Choroid plexus epithelial cell (primary cell): Measurements from ENCODE around the gene PBX1.

Experiments
- DNase-seq: peaks from one replicate; pipeline ENCODE4 v3.0.0-alpha.2; 2010; ENCODE audit warnings: low read depth
- H3K4me3 ChIP-seq: 2 replicates; pipeline ENCODE4 v1.5.1; 2011; ENCODE audit warnings: low read depth, mild to moderate bottlenecking, control low read depth, low read length, moderate library complexity
- CTCF ChIP-seq: conservative IDR thresholded peaks from 2 replicates; pipeline ENCODE4 v1.5.1; 2011; ENCODE audit warnings: low read depth, mild to moderate bottlenecking, control low read depth, inconsistent platforms, low read length, moderate library complexity

Gene PBX1

GRCh38 chr1:164759144-164759920 lies 200.3 kb downstream of the PBX1 start:
- no peak for TF ChIP-seq CTCF
- DNase-seq, result no peak
- no peak overlapping the region for H3K4me3 ChIP-seq

- no peak for TF ChIP-seq CTCF
- DNase-seq, result no peak
- no peak overlapping the region for H3K4me3 ChIP-seq
Measured at GRCh38 chr1:164759979-164760469, 201.0 kb downstream of the PBX1 start.

GRCh38 chr1:164760569-164760968 lies 201.6 kb downstream of the PBX1 start:
- no peak for DNase-seq
- H3K4me3 ChIP-seq, result no peak overlapping the region
- no peak for TF ChIP-seq CTCF

- H3K4me3 ChIP-seq, result no peak overlapping the region
- no peak for TF ChIP-seq CTCF
- no peak for DNase-seq
Measured at GRCh38 chr1:164761009-164761408, 202.0 kb downstream of the PBX1 start.

- TF ChIP-seq CTCF, result no peak
- DNase-seq, result no peak
- H3K4me3 ChIP-seq, result no peak overlapping the region
Measured at GRCh38 chr1:164763098-164763497, 204.1 kb downstream of the PBX1 start.

- peak; percentile 82 for DNase-seq
- H3K4me3 ChIP-seq, result no peak overlapping the region
Measured at GRCh38 chr1:164764333-164764732, 205.3 kb downstream of the PBX1 start.

More at GRCh38 chr1:164764333-164764732, 205.3 kb downstream of the PBX1 start:
- TF ChIP-seq CTCF, result no peak
